Erythroblast (primary cell): Measurements from ENCODE around the gene KRTAP5-4.
"Not testable (repeated sequence)": the region's sequence is repeated elsewhere in the genome, so short reads cannot be mapped to it uniquely, and the experiment has no call there.

Experiments
- GATA1 ChIP-seq: IDR thresholded peaks from 2 replicates; pipeline ENCODE4 v1.6.1; 2011; ENCODE audit warnings: low read depth, mild to moderate bottlenecking, control low read depth, low read length, moderate library complexity
- POLR2A ChIP-seq: IDR thresholded peaks from 2 replicates; pipeline ENCODE4 v1.6.1; 2011; ENCODE audit warnings: mild to moderate bottlenecking, low read length

DNA sequence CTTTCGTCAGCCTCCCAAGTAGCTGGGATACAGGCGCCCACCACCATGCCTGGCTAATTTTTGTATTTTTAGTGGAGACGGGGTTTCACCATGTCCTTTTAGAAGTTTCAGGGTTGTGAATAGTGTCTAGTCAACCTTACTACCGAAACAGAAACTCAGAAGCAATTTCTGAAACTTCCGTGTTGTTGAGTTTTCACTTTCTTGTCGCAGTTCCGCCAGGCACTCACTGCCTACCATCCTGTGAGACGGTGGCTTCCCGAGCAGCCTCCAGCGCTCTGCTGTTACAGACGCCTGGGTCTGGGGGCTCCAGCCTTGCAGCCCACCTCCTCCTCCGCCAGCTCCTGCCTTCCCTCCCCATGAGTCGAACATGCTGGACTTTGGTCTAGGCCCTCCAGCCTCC lies 16.0 kb downstream of the KRTAP5-4 start:
- TF ChIP-seq POLR2A, GATA1: not testable (repeated sequence)
